K562 (cell line): Measurements from ENCODE around the gene GPR183. TPM values are rescaled to one million over a fixed set of nuclear protein-coding genes. Genes with fewer than 3 reads are reported as not detected.

Experiments used
- ATAC-seq: fragments of 200-7000 bp; cut with Tn5 transposase; 3 replicates; pipeline ENCODE4 v1.9.1; 2020; ENCODE audit warnings: moderate library complexity
- BruUV-seq: library from RNA; stranded (reverse); fragments of 400-500 nt; replicated peaks from 2 replicates; lab custom pipeline; 2021; lab: Mats Ljungman, UMichigan
- CTCF ChIA-PET: fragments of 300-600 bp; formaldehyde crosslinking; extraction: SDS; loops from one replicate; lab custom pipeline; 2021; ENCODE audit warnings: low intra/inter-chr PET ratio; lab: Yijun Ruan, JAX
- POLR2A ChIA-PET: fragments of 300-600, 350-650 bp; sonication (Branson Sonifier 250); formaldehyde crosslinking; extraction: SDS; loops from one replicate; lab custom pipeline; 2021; ENCODE audit warnings: antibody characterized with exemption, inconsistent platforms; lab: Yijun Ruan, JAX
- DNase-seq, 4 experiments: peaks; one replicate each; pipeline versions ENCODE4 v3.0.0 to v3.0.0-alpha.2; 2011 to 2018; ENCODE audit warnings: low spot score in 3 of 4, mixed read lengths in 3 of 4; ENCODE audit errors: extremely low read depth in 1 of 4
- FAIRE-seq: peaks from 2 replicates; lab custom pipeline; 2011; peaks lifted over from hg19 to GRCh38; lab: Jason Lieb, UNC
- H2AFZ ChIP-seq: 2 replicates; pipeline ENCODE4 v1.6.0; 2011; ENCODE audit warnings: low read depth, low read length, control low read depth, inconsistent platforms
- H3K27ac ChIP-seq: fragments of 200-600 bp; 3 replicates; pipeline ENCODE4 v1.8.0; 2011; ENCODE audit warnings: low read depth, mild to moderate bottlenecking, control low read depth, inconsistent platforms, low read length, moderate library complexity, mixed read lengths; ENCODE audit errors: extremely low read depth
- H3K27me3 ChIP-seq, 2 experiments: fragments of 300-600 bp in 1 of 2; 2 replicates in 1 of 2; 3 replicates in 1 of 2; pipeline versions ENCODE4 v1.6.0 to v1.8.0; 2011; ENCODE audit warnings: inconsistent platforms in 2 of 2, low read length in 2 of 2, mild to moderate bottlenecking in 1 of 2, mixed read lengths in 1 of 2, moderate library complexity in 1 of 2; ENCODE audit not compliant: control insufficient read depth in 2 of 2, insufficient read depth in 2 of 2
- H3K36me3 ChIP-seq: fragments of 300-600 bp; 3 replicates; pipeline ENCODE4 v1.8.0; 2011; ENCODE audit warnings: mild to moderate bottlenecking, low read length, inconsistent platforms; ENCODE audit not compliant: control insufficient read depth, insufficient read depth
- H3K4me1 ChIP-seq, 2 experiments: fragments of 200-600 bp in 1 of 2; replicated peaks in 1 of 2; 2 replicates in 1 of 2; 3 replicates in 1 of 2; pipeline versions ENCODE4 v1.5.1 to v1.8.0; 2011; ENCODE audit warnings: inconsistent platforms in 2 of 2, low read length in 2 of 2, mild to moderate bottlenecking in 1 of 2, mixed read lengths in 1 of 2, moderate library complexity in 1 of 2; ENCODE audit not compliant: control insufficient read depth in 2 of 2, insufficient read depth in 2 of 2
- H3K4me2 ChIP-seq: 2 replicates; pipeline ENCODE4 v1.6.1; 2011; ENCODE audit warnings: low read length, control low read depth, inconsistent platforms, mixed read lengths; ENCODE audit not compliant: insufficient read depth
- H3K4me3 ChIP-seq: fragments of 200-600 bp; sonication (generic), shearing (Covaris generic); 2 replicates; pipeline ENCODE4 v1.5.1; 2016; ENCODE audit warnings: control low read depth, inconsistent platforms
- H3K79me2 ChIP-seq: fragments of 200-600 bp; 3 replicates; pipeline ENCODE4 v1.8.0; 2011; ENCODE audit warnings: low read length, inconsistent platforms; ENCODE audit not compliant: control insufficient read depth, insufficient read depth
- H3K9ac ChIP-seq, 2 experiments: 2 replicates each; pipeline versions ENCODE4 v1.6.0 to v1.6.1; 2011; ENCODE audit warnings: low read depth in 2 of 2, low read length in 2 of 2, control low read depth in 1 of 2, inconsistent platforms in 1 of 2, mild to moderate bottlenecking in 1 of 2, mixed read lengths in 1 of 2; ENCODE audit not compliant: insufficient read depth in 1 of 2
- H3K9me1 ChIP-seq: one replicate; pipeline ENCODE4 v1.6.0; 2011; ENCODE audit warnings: inconsistent platforms, mild to moderate bottlenecking, low read length, moderate library complexity; ENCODE audit not compliant: control insufficient read depth, insufficient read depth
- H3K9me3 ChIP-seq: replicated peaks from 2 replicates; pipeline ENCODE4 v1.5.1; 2011; ENCODE audit warnings: low read depth, low read length, inconsistent platforms; ENCODE audit not compliant: control insufficient read depth, insufficient read depth
- H4K20me1 ChIP-seq: replicated peaks from 2 replicates; pipeline ENCODE4 v1.6.1; 2011; ENCODE audit warnings: low read length, inconsistent platforms, mixed read lengths; ENCODE audit not compliant: control insufficient read depth, insufficient read depth
- CBFA2T2 ChIP-seq: fragments of 450-650 bp; conservative IDR thresholded peaks from 2 replicates; pipeline ENCODE4 v1.6.1; 2017; ENCODE audit warnings: mild to moderate bottlenecking
- CBFA2T3 ChIP-seq: fragments of 450-650 bp; IDR thresholded peaks from 2 replicates; pipeline ENCODE4 v1.6.1; 2017
- CBX3 ChIP-seq, 2 experiments: IDR thresholded peaks; 1 replicate in 1 of 2; 2 replicates in 1 of 2; pipeline ENCODE4 v1.6.1; 2012; ENCODE audit warnings: inconsistent platforms in 2 of 2, low read length in 2 of 2, borderline replicate concordance in 1 of 2, control low read depth in 1 of 2
- FOSL1 ChIP-seq: fragments of 200-800 bp; sonication (Bioruptor generic); conservative IDR thresholded peaks from 2 replicates; pipeline ENCODE4 v1.6.1; 2016; ENCODE audit warnings: missing genetic modification characterization, missing compliant biosample characterization
- RAD21 ChIP-seq, 2 experiments: fragments of 250-450 bp in 1 of 2; fragments of 450-650 bp in 1 of 2; sonication (Bioruptor Pico) in 1 of 2; formaldehyde crosslinking in 1 of 2; IDR thresholded peaks in 1 of 2; conservative IDR thresholded peaks in 1 of 2; 2 replicates each; pipeline versions ENCODE4 v1.4.0 to v1.8.0; 2020 to 2022; ENCODE audit warnings: mild to moderate bottlenecking in 2 of 2, moderate library complexity in 1 of 2
- TCF3 ChIP-seq: sonication (generic); formaldehyde crosslinking; IDR thresholded peaks from 2 replicates; pipeline ENCODE4 v1.4.0; 2020; ENCODE audit warnings: mild to moderate bottlenecking, missing genetic modification reagents
- ZBTB7A ChIP-seq: IDR thresholded peaks from 2 replicates; pipeline ENCODE4 v1.6.1; 2011; ENCODE audit warnings: low read depth, mild to moderate bottlenecking, low read length, moderate library complexity, borderline replicate concordance; ENCODE audit not compliant: control insufficient read depth
- ZEB2 ChIP-seq: fragments of 450-650 bp; IDR thresholded peaks from 2 replicates; pipeline ENCODE4 v1.6.1; 2016
- ZNF668 ChIP-seq: fragments of 250-450 bp; sonication (Bioruptor Pico); IDR thresholded peaks from 2 replicates; pipeline ENCODE4 v1.8.0; 2022; ENCODE audit warnings: mild to moderate bottlenecking, inconsistent platforms
- WGBS: fragments of 100-300 bp; shearing (Covaris generic); methylation state at CpG from one replicate; pipeline ENCODE4 v1.1.6; 2016; ENCODE audit warnings: low coverage, mixed read lengths; ENCODE audit not compliant: insufficient coverage; ENCODE audit errors: missing lambda C conversion rate; 5-methylcytosine and 5-hydroxymethylcytosine counted together
- in situ Hi-C: fragments of 300-500 bp; cut with MboI; formaldehyde crosslinking; loops from 4 replicates; pipeline ENCODE4 v1.15.0; 2018; ENCODE audit warnings: inconsistent platforms, mixed read lengths
- intact Hi-C: fragments of 100-400 bp; cut with micrococcal nuclease; formaldehyde crosslinking; loops from 2 replicates; pipeline ENCODE4 v1.14.2; 2022
- polyA plus RNA-seq, 8 experiments: library from polyadenylated mRNA; depleted of rRNA in 4 of 8; stranded (reverse) in 5 of 8; unstranded in 3 of 8; fragments of >200 nt; fragmentation: Nextera tagmentation in 2 of 8; fragmentation: Illumina TruSeq in 1 of 8; extraction: Ambion mirVana in 2 of 8; extraction: Trizol in 1 of 8; gene quantifications; 2 replicates each; pipeline versions ENCODE4 v1.2.1 to v1.2.3, GENCODE V29; 2011 to 2014; ENCODE audit warnings: inconsistent platforms in 1 of 8, missing spikeins in 1 of 8
- total RNA-seq, 7 experiments: library from RNA; depleted of rRNA in 6 of 7; stranded (reverse); fragments of >200 nt in 6 of 7; fragmentation: Illumina TruSeq in 2 of 7; extraction: Trizol in 2 of 7; gene quantifications; 2 replicates each; pipeline versions ENCODE4 v1.2.1 to v1.2.3, GENCODE V29; 2011 to 2021; ENCODE audit warnings: low replicate concordance in 1 of 7
- TF ChIP-seq, protein P1 (sequence below): fragments of 200-800 bp; sonication (Bioruptor generic); IDR thresholded peaks from 2 replicates; pipeline ENCODE4 v1.6.1; 2017; ENCODE audit warnings: missing genetic modification characterization, missing compliant biosample characterization
- TF ChIP-seq, protein P2 (sequence below): fragments of 250-450 bp; sonication (Bioruptor Pico); IDR thresholded peaks from 2 replicates; pipeline ENCODE4 v1.8.0; 2021; ENCODE audit warnings: moderate library complexity, mild to moderate bottlenecking, inconsistent platforms
- TF ChIP-seq, protein P3 (sequence below): fragments of 450-650 bp; IDR thresholded peaks from 2 replicates; pipeline ENCODE4 v1.6.1; 2017; ENCODE audit warnings: antibody characterized with exemption, mild to moderate bottlenecking

The GPR183 gene
- total and polyA plus RNA-seq, 9 of the 15 experiments (the other 6 are each of a cell fraction or from before 2014, with no cell fraction given) = 1.3 to 10.2 (median 3.7) TPM

- TF ChIP-seq FOSL1 (tag) = peak; percentile 45; the same call in 1 of the 2 replicates
- TF ChIP-seq, protein P1, sequence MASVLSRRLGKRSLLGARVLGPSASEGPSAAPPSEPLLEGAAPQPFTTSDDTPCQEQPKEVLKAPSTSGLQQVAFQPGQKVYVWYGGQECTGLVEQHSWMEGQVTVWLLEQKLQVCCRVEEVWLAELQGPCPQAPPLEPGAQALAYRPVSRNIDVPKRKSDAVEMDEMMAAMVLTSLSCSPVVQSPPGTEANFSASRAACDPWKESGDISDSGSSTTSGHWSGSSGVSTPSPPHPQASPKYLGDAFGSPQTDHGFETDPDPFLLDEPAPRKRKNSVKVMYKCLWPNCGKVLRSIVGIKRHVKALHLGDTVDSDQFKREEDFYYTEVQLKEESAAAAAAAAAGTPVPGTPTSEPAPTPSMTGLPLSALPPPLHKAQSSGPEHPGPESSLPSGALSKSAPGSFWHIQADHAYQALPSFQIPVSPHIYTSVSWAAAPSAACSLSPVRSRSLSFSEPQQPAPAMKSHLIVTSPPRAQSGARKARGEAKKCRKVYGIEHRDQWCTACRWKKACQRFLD (CRISPR knock-in tag) = 0 out of 2 replicates have a peak, but pooled peaks have one; percentile 3
- TF ChIP-seq ZBTB7A = no peak
- TF ChIP-seq RAD21 (CRISPR knock-in tag; conservative IDR thresholded peaks at IDR 0.05 in 1 of 2, IDR thresholded peaks at IDR 0.05 in 1 of 2) = no peak
- no peak for TF ChIP-seq CBFA2T3
Measured at GRCh38 chr13:99315186-99315585, 8.0 kb upstream of the GPR183 start (continued).

- no peaks in the 10 kb centered on the region for H3K27me3 ChIP-seq
- no peak overlapping the region for H3K4me3 ChIP-seq
- H3K36me3 ChIP-seq = peaks cover 18% of the 10 kb centered on the region
- H3K9me3 ChIP-seq = no peaks in the 10 kb centered on the region
- peaks cover 10 to 32% of the 10 kb centered on the region in 2 experiments for H3K4me1 ChIP-seq
- FAIRE-seq = peak; percentile 58
- H2AFZ ChIP-seq = peak overlapping the region; percentile 28; the same call in 1 of the 2 replicates
- no peaks in the 10 kb centered on the region for H4K20me1 ChIP-seq
- peak overlapping the region in 1 of 2 experiments; percentile 39; a peak in 2 of 4 replicates for H3K9ac ChIP-seq
- H3K79me2 ChIP-seq = peaks cover 8% of the 10 kb centered on the region; the same call in 2 of the 3 replicates
- DNase-seq = peak; percentile 18 to 79 (median 50)
- intact Hi-C loops (no loop called here), in situ Hi-C loops (no loop called here)
- peak; percentile 68 for ATAC-seq
- peak overlapping the region; percentile 66 for H3K27ac ChIP-seq
- ChIA-PET CTCF (no interaction called here), POLR2A (interaction anchor here (1.1 to 1.7 kb wide), 2 partner anchors 9 to 10 kb away, joined by 4 to 10 read pairs; no protein-coding TSS in a partner anchor)
- no peaks in the 10 kb centered on the region for H3K9me1 ChIP-seq
- peak overlapping the region; percentile 49 for H3K4me2 ChIP-seq
- WGBS = 4% methylated on average over 10 of the region's 10 CpGs
- no TSS peak for BruUV-seq
- TF ChIP-seq ZEB2 = no peak
- TF ChIP-seq, protein P2, sequence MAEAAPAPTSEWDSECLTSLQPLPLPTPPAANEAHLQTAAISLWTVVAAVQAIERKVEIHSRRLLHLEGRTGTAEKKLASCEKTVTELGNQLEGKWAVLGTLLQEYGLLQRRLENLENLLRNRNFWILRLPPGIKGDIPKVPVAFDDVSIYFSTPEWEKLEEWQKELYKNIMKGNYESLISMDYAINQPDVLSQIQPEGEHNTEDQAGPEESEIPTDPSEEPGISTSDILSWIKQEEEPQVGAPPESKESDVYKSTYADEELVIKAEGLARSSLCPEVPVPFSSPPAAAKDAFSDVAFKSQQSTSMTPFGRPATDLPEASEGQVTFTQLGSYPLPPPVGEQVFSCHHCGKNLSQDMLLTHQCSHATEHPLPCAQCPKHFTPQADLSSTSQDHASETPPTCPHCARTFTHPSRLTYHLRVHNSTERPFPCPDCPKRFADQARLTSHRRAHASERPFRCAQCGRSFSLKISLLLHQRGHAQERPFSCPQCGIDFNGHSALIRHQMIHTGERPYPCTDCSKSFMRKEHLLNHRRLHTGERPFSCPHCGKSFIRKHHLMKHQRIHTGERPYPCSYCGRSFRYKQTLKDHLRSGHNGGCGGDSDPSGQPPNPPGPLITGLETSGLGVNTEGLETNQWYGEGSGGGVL (CRISPR knock-in tag) = no peak
- TF ChIP-seq TCF3 (CRISPR knock-in tag) = no peak
- no peak for TF ChIP-seq CBX3 (IDR thresholded peaks at IDR 0.05; ENCODE audit: borderline replicate concordance in 1 of 2, low read length in 2 of 2)
- peak; percentile 31; the same call in 1 of the 2 replicates for TF ChIP-seq CBFA2T2
- TF ChIP-seq ZNF668 = no peak
- TF ChIP-seq, protein P3, sequence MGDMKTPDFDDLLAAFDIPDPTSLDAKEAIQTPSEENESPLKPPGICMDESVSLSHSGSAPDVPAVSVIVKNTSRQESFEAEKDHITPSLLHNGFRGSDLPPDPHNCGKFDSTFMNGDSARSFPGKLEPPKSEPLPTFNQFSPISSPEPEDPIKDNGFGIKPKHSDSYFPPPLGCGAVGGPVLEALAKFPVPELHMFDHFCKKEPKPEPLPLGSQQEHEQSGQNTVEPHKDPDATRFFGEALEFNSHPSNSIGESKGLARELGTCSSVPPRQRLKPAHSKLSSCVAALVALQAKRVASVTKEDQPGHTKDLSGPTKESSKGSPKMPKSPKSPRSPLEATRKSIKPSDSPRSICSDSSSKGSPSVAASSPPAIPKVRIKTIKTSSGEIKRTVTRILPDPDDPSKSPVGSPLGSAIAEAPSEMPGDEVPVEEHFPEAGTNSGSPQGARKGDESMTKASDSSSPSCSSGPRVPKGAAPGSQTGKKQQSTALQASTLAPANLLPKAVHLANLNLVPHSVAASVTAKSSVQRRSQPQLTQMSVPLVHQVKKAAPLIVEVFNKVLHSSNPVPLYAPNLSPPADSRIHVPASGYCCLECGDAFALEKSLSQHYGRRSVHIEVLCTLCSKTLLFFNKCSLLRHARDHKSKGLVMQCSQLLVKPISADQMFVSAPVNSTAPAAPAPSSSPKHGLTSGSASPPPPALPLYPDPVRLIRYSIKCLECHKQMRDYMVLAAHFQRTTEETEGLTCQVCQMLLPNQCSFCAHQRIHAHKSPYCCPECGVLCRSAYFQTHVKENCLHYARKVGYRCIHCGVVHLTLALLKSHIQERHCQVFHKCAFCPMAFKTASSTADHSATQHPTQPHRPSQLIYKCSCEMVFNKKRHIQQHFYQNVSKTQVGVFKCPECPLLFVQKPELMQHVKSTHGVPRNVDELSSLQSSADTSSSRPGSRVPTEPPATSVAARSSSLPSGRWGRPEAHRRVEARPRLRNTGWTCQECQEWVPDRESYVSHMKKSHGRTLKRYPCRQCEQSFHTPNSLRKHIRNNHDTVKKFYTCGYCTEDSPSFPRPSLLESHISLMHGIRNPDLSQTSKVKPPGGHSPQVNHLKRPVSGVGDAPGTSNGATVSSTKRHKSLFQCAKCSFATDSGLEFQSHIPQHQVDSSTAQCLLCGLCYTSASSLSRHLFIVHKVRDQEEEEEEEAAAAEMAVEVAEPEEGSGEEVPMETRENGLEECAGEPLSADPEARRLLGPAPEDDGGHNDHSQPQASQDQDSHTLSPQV = 0 out of 2 replicates have a peak, but pooled peaks have one; percentile 57
- peak; percentile 74 for TF ChIP-seq CBFA2T3
Measured at GRCh38 chr13:99314640-99315176, 7.5 kb upstream of the GPR183 start.
